GM12865 (cell line): Measurements from ENCODE around the gene WDR48.

ENCODE experiments used
- DNase-seq: peaks from one replicate; pipeline ENCODE4 v3.0.0; 2010; ENCODE audit warnings: low read depth
- H3K4me3 ChIP-seq: 2 replicates; pipeline ENCODE4 v1.5.1; 2011; ENCODE audit warnings: mild to moderate bottlenecking, low read depth, low read length, control low read depth
- CTCF ChIP-seq: IDR thresholded peaks from 2 replicates; pipeline ENCODE4 v1.5.1; 2011; ENCODE audit warnings: low read length, control low read depth, low read depth, inconsistent platforms; ENCODE audit not compliant: insufficient read depth; ENCODE audit errors: missing control alignments

The WDR48 gene

GRCh38 chr3:39094851-39095677 is 43.2 kb downstream of the WDR48 start:
- no peak for TF ChIP-seq CTCF
- no peak for DNase-seq
- no peak overlapping the region for H3K4me3 ChIP-seq

GRCh38 chr3:39095778-39096177 is 44.0 kb downstream of the WDR48 start:
- no peak for DNase-seq
- H3K4me3 ChIP-seq = no peak overlapping the region
- TF ChIP-seq CTCF = no peak

GRCh38 chr3:39096775-39097174 is 45.0 kb downstream of the WDR48 start:
- no peak for TF ChIP-seq CTCF
- DNase-seq = no peak

GRCh38 chr3:39097716-39098472 is 46.1 kb downstream of the WDR48 start:
- no peak for DNase-seq
- no peak for TF ChIP-seq CTCF
- H3K4me3 ChIP-seq = no peak overlapping the region

More at GRCh38 chr3:39096775-39097174, 45.0 kb downstream of the WDR48 start:
- H3K4me3 ChIP-seq = no peak overlapping the region

- H3K4me3 ChIP-seq = no peak overlapping the region
- no peak for TF ChIP-seq CTCF
- DNase-seq = no peak
Observed at GRCh38 chr3:39098473-39099000, 46.7 kb downstream of the WDR48 start.

GRCh38 chr3:39099242-39099641 is 47.4 kb downstream of the WDR48 start:
- TF ChIP-seq CTCF = no peak
- no peak overlapping the region for H3K4me3 ChIP-seq
- no peak for DNase-seq
